Stimulated activated CD8-positive, alpha-beta memory T cell treated with anti-CD3 and anti-CD28 coated beads, Interleukin-12 subunit alpha, Interleukin-12 subunit beta, amount 100 ng/mL, for 4 hours (primary cell): ENCODE results near the gene TMEM232.
"Not testable (repeated sequence)": the region's sequence is repeated elsewhere in the genome, so short reads cannot be mapped to it uniquely, and the experiment has no call there.

ENCODE experiments used
- DNase-seq: peaks from one replicate; pipeline ENCODE4 v3.0.0-alpha.2; 2020; ENCODE audit warnings: low read depth

The TMEM232 gene

GRCh38 chr5:110726249-110727024 is at the start of gene TMEM232:
TMEM232 (minus strand) TSS chr5:110726671; CDS start chr5:110667352, 59,319 bp downstream.
- DNase-seq = peak; percentile 48

DNA sequence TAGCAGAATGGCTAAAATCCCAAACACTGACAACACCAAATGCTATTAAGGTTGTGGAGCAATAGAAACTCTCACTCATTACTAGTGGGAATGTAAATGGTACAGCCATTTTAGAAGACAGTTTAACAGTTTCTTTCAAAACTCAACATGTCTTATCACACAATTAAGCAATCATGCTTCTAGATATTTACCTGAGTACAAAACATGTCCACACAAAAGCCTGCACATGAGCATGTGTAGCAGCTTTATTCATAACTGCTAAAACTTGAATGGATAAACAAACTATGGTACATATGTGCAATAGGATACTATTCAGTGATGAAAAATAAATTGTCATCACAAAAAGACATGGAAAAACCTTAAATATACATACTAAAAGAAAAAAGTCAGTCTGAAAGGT is 43.8 kb upstream of the TMEM232 start:
- DNase-seq = no peak

DNA sequence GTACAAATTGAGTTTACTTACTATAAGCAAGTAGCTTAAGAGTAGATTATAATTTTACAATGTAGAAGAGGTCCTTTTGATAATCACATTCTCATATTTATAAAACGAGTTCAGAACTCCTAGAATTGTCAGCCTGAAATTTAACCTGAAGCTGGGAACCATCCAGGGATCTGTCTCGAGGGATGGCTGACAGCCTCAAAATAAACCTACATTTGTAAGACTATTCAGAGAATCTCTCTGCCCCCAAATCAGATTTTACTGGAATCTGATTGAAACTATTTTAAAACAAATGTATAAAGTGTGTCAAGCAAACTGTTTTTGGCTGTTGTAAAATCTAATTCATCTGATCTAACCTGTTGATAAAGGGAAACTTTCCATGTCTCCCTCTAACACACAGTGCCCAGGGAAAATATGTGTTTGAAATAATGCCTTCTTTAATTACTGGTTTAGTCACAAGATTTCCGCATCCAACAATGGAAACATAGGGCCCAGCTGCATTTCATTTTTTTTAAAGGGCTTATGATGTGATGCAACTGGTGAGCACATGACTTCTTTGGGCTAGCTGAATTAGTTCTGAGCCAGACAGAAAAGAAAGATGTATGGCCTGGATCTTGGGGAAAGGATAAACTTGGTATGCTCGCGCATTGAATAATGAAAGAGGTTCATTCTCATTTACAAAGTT is 42.7 kb upstream of the TMEM232 start:
- no peak for DNase-seq

DNA sequence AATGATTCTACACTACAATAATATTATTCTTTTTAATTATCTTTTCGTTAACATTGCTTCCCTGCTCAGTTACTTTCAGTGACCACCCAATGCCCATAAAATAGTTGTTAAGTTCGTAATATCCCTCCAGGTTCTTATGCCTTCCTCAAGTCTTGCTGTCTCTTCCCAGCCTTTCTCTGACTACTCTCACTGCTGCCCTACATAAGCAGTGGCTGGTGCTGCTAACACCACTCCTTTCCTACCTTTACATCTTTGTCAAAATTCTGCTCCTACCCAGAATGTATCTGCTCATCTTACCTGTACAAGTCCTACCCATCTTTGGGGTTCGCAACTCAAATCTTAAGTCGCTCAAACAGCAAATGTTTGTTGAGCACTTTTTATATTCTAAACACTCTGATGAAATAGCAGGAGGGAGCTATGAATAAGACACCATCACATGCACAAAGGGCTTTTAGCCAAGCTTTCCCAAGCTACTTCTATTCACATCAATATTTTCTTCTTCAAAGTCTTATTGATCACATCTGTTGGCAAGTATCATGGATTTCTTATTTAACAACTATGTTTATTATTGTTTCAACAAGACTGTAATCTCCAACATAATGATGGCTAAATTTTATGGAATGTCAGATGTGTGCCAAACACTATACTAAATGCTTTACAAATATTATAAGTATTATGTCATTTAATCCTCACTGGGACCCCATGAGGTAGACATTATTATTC is 41.8 kb upstream of the TMEM232 start:
- no peak for DNase-seq

DNA sequence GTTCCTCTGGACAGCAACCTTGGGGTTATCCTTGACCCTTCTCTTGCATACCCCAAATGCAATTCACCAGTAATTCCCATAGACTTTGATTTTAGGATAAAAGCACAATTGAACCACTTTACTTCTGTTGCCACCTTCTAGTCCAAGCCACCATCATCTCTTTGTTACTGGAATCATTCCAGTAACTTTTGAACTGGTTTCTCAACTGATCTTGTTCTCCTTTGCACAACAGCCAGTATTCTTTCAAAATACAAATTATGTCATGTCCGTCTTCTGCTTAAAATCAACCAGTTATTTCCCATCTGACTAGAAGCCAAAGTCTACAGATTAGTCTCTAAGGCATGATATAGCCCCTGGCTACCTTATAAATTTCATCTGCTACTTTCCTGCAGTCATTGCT is 33.7 kb upstream of the TMEM232 start:
- no peak for DNase-seq

DNA sequence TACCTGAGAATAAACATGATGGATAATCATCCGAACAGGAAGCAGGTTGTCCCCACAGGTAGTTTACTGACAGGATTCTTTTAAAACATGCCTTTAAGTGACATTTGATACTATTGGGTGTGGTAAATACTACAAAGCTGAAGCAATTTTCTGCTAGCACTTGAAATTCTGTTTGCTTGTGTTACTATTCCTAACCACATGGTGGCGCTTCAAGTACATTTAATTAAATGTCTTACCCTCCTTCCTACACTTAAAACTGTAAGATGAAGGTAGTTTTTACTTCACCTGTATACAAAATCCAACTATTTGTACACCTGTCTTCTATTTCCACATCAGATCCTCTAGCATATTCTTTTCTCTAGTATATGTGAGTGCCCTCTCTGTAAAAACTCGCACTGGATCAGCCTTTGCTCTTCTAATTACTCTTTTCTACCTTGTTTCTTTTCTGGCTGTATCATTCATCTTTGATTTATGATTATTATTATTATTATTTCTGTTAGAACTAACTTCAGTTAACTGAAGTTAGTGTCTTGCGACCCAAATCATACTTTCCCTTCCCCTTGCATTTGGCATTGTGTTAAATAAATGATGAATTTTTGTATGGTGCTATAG is 30.8 kb upstream of the TMEM232 start:
- no peak for DNase-seq

DNA sequence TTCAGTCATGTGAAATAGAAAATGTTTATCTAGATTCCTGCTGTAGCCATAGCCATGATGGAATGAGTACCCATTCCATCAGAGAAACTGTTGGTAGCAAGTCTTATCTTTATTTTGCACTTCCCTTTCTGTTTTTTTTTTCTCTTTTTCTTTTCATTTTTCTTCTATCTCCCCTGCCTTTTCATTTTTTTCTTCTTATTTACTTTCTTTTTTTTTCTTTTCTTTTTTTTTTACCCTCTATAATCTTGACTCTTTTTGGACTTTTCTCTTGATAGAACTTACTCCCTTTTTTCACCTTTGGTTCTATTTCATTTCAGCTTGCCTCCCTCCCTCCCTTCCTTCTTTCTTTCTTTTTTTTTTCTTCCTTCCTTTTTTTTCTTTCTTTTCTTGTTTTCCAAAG is 27.7 kb upstream of the TMEM232 start:
- DNase-seq = no peak

DNA sequence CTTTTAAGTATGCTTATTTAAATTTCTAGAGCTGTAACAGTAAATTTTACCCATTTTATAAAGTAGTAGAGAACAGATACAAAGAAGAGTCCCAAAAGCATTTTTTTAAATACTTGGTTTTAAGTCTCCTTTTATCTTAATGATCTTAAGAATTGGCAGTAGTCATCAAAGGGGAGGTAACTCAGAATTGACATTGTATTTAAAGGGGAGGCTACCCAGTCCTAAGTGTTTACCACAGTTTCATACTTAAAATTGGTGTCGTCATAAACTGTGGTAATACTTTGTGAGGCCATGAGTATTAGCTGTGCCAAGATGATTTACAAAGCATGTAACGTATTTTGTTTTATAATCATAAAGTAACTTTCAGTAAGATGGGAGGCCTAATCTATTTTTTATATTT is 27.1 kb upstream of the TMEM232 start:
- DNase-seq = no peak

- no peak for DNase-seq
These were observed 26.5 kb upstream of the TMEM232 start for GRCh38 chr5:110752953-110753352.

DNA sequence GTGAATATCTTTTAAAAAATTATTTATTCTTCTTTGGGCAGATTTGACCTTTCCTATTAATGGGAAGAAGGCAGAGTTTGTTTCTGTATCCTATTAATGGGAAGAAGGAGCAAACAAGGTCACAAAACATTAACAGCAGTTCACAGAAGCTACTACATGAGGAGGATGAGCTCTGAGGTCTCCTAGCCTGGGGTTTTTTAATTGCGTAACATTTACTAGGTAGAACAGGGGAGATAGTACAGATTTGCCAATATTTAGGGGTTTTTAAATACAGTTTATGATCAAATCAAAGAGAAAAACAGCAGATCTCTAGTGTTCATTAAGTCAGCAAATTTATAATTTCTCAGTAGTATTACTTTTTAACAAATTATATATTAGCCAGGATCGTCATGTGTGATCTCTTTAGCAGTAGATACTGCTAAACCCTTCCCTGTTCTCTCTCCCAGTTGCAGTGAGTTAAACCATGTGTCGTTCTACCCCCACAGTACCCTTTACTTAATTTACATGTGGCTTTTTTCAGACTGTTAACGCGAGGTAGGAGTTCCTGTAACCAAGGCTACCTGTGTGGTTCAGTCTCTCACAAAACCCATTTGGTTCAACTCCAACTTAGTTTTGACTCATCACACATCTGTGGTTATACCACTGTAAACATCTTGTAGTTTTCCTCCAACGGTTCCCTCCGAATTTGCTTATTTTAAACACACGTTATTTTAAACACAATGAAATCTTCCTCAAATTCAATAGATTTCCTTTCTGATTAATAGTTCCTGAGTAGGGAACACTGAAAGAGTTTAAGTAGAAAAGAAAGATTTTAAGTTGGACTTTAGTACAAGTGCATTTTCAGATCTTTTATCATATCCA is 25.7 kb upstream of the TMEM232 start:
- no peak for DNase-seq

DNA sequence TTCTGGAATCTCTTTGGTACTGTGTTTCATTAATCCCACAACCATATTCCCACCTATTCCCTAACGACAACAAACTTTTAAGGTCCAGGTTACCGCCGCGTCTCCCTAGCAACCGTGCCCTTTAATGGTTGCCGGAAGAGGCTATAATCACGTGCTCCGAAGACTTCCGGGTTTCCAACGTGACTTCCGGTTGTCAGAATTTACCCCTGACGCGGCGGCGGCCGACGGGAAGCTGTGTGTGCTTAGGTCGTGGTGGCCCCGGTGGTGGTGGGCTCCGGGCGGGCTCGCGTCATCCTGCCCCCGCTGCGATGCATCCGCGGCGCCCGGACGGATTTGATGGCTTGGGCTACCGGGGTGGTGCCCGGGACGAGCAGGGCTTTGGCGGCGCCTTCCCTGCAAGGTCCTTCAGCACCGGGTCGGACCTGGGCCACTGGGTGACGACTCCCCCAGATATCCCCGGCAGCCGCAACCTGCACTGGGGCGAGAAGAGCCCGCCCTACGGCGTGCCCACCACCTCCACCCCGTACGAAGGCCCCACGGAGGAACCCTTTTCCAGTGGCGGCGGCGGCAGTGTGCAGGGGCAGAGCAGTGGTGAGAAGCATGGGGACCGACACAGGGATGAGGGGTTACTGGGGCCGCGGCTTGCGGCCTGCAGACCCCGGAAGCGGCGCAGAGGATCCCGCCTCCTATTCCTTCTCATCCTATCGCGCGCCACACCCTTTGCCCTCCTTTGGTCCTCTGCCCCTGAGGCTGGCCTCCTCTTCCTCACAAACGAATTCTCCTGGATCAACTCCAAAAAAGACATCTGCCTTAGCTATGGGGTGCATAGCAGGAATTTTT is 12.6 kb upstream of the TMEM232 start, which contains the start of gene SLC25A46:
Gene SLC25A46 (plus strand): TSS at position 196 of the 840 bp plus-strand sequence. CDS start 113 bp downstream, at position 309.
- DNase-seq = peak; percentile 76

- no peak for DNase-seq
These were observed 12.0 kb upstream of the TMEM232 start for GRCh38 chr5:110738503-110738811.

GRCh38 chr5:110736753-110737152 is 10.3 kb upstream of the TMEM232 start:
- no peak for DNase-seq

DNA sequence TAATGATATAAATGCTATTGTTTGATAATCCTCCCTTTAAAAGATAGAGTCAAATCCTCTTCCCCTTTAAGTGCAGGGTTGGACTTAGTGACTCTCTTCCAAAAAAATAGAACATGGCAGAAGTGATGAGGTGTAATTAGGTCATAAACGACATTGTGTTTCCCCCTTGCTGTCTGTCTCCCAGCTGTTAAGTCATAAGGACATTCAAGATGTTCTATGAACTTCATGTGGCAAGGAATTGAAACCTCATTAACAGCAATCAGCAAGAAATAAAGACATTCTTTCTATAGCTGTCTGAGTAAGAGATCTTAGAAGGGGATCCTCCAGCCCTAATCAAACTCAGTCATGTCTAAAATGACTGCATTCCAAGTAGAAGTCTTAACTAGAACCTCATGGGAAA is 9.1 kb upstream of the TMEM232 start:
- no peak for DNase-seq

- no peak for DNase-seq
These were observed 7.6 kb upstream of the TMEM232 start for GRCh38 chr5:110734101-110734500.

DNA sequence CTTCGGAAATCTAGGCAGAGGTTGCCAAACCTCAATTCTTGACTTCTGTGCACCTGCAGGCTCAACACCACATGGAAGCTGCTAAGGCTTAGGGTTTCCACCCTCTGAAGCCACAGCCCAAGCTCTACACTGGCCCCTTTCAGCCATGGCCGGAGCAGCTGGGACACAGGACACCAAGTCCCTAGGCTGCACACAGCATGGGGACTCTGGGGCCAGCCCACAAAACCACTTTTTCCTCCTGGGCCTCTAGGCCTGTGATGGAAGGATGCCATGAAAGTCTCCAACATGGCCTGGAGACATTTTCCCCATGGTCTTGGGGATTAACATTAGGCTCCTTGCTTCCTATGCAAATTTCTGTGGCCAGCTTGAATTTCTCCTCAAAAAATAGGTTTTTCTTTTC is 5.0 kb upstream of the TMEM232 start:
- not testable (repeated sequence) for DNase-seq

DNA sequence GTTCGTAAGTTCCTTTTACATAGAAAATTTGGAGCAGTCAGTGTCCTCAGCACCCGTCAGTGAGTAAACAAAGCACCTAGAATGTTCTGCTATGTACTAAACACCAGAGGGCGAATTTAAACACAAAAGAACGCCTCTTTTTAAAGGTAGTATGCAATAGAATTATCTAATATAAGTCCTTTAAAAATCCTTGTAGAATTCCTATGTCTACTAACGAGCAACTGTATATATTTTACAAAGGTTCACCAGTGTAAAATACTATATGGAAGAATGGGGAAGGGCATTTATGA is 499 bp upstream of the TMEM232 start:
- DNase-seq = no peak

- no peak for DNase-seq
These were observed 8.2 kb downstream of the TMEM232 start for GRCh38 chr5:110718311-110718710.

DNA sequence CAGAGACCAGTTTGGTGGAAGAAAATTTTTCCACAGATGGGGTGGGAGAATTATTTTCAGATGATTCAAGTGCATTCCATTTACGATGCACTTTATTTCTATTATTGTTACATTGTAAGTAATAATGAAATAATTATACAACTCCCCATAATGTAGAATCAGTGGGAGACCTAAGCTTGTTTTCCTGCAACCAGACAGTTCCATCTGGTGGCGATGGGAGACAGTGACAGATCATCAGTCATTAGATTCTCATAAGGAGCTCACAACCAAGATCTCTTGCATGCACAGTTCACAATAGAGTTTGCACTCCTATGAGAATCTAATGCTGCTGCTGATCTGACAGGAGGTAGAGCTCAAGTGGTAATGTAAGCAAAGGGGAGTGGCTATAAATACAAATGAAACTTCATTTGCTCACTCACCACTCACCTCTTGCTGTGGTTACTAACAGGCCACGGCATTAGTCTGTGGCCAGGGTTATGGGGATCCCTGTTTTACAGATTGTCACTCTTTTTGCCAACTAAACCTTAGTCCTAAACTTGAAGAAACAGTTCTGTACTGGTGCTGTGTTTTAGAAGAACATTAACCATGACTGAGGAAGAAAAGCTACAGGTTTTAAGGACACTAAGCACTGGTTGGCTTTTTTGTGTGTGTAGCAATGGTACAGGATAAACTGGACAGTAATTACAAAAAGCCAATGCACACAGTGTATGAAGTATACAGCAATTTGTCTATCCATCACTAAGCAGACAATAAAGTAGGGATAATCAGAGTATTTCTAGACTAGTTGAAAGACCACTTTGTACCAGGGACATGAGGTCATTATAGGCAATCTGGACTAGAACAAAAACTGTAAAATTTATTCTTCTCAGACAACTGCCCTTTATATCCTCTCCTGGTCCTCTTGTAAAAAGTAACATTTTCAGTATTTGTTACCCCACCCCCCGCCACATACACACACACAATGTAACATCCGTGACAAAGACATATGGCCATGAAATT is 9.9 kb downstream of the TMEM232 start:
- DNase-seq = no peak
